ENCODE measurements around the gene KIF18B.

The KIF18B gene

GRCh38 chr17:44909681-44910144 lies 37.9 kb downstream of the KIF18B start:
- DNase-seq (ENCODE audit: low read depth in 2 of 2) = peak; percentile 30 to 62
- no peak for TF ChIP-seq CTCF (IDR thresholded peaks at IDR 0.05; ENCODE audit: low read depth, low read length)
- H3K4me3 ChIP-seq (replicated peaks in 1 of 2; ENCODE audit: low read depth in 2 of 2, low read length in 2 of 2) = no peak overlapping the region

- TF ChIP-seq CTCF (IDR thresholded peaks at IDR 0.05; ENCODE audit: low read depth, low read length) = no peak
- no peak for DNase-seq (ENCODE audit: low read depth in 2 of 2)
- H3K4me3 ChIP-seq (replicated peaks in 1 of 2; ENCODE audit: low read depth in 2 of 2, low read length in 2 of 2) = no peak overlapping the region
These were observed 38.7 kb downstream of the KIF18B start for GRCh38 chr17:44908761-44909326.

- H3K4me3 ChIP-seq (replicated peaks in 1 of 2; ENCODE audit: low read depth in 2 of 2, low read length in 2 of 2) = no peak overlapping the region
- no peak for TF ChIP-seq CTCF (IDR thresholded peaks at IDR 0.05; ENCODE audit: low read depth, low read length)
- peak in 1 of 2 donors; percentile 23 for DNase-seq (ENCODE audit: low read depth in 2 of 2)
These were observed 39.7 kb downstream of the KIF18B start for GRCh38 chr17:44907729-44908470.

- TF ChIP-seq CTCF (IDR thresholded peaks at IDR 0.05; ENCODE audit: low read depth, low read length) = no peak
- H3K4me3 ChIP-seq (replicated peaks in 1 of 2; ENCODE audit: low read depth in 2 of 2, low read length in 2 of 2) = no peak overlapping the region
- DNase-seq (ENCODE audit: low read depth in 2 of 2) = peak in 1 of 2 donors; percentile 24
These were observed 40.5 kb downstream of the KIF18B start for GRCh38 chr17:44906763-44907728.

- peak; percentile 89 to 95 for DNase-seq (ENCODE audit: low read depth in 2 of 2)
- no peak for TF ChIP-seq CTCF (IDR thresholded peaks at IDR 0.05; ENCODE audit: low read depth, low read length)
- H3K4me3 ChIP-seq (replicated peaks in 1 of 2; ENCODE audit: low read depth in 2 of 2, low read length in 2 of 2) = no peak overlapping the region
These were observed 41.4 kb downstream of the KIF18B start for GRCh38 chr17:44906010-44906646.
